GM18858 (cell line): ENCODE data around the gene FAM227A.
"Not testable (repeated sequence)": the region's sequence is repeated elsewhere in the genome, so short reads cannot be mapped to it uniquely, and the experiment has no call there.

Experiments used
- ATAC-seq: cut with Tn5 transposase; IDR thresholded peaks from one replicate; pipeline ENCODE4 v1.9.1; 2021; ENCODE audit not compliant: unreplicated experiment

Gene FAM227A

GRCh38 chr22:38674888-38675287 is 18.7 kb upstream of the FAM227A start:
- ATAC-seq, result no peak

GRCh38 chr22:38657045-38657909 is 1.1 kb upstream of the FAM227A start:
- ATAC-seq, result no peak

- ATAC-seq, result no peak
Measured at GRCh38 chr22:38655519-38656255, 505 bp downstream of the FAM227A start.

GRCh38 chr22:38653741-38654140 is 2.5 kb downstream of the FAM227A start:
- no peak for ATAC-seq

GRCh38 chr22:38652859-38653258 is 3.3 kb downstream of the FAM227A start:
- no peak for ATAC-seq

- no peak for ATAC-seq
Measured at GRCh38 chr22:38649841-38650522, 6.2 kb downstream of the FAM227A start.

GRCh38 chr22:38645430-38645829 is 10.8 kb downstream of the FAM227A start:
- no peak for ATAC-seq

- not testable (repeated sequence) for ATAC-seq
Measured at GRCh38 chr22:38644245-38644644, 11.9 kb downstream of the FAM227A start.

- no peak for ATAC-seq
Measured at GRCh38 chr22:38641476-38642040, 14.6 kb downstream of the FAM227A start.

- ATAC-seq, result no peak
Measured at GRCh38 chr22:38638728-38639127, 17.5 kb downstream of the FAM227A start.

GRCh38 chr22:38638216-38638615 is 18.0 kb downstream of the FAM227A start:
- ATAC-seq, result no peak

- no peak for ATAC-seq
Measured at GRCh38 chr22:38632528-38632927, 23.7 kb downstream of the FAM227A start.

- no peak for ATAC-seq
Measured at GRCh38 chr22:38631724-38632123, 24.5 kb downstream of the FAM227A start.

GRCh38 chr22:38629108-38629507 is 27.1 kb downstream of the FAM227A start:
- ATAC-seq, result no peak

- no peak for ATAC-seq
Measured at GRCh38 chr22:38628444-38628843, 27.7 kb downstream of the FAM227A start.

- ATAC-seq, result no peak
Measured at GRCh38 chr22:38623351-38623750, 32.8 kb downstream of the FAM227A start.

- no peak for ATAC-seq
Measured at GRCh38 chr22:38618682-38619081, 37.5 kb downstream of the FAM227A start.

- no peak for ATAC-seq
Measured at GRCh38 chr22:38618258-38618657, 37.9 kb downstream of the FAM227A start.

- ATAC-seq, result not testable (repeated sequence)
Measured at GRCh38 chr22:38615064-38615405, 41.2 kb downstream of the FAM227A start.

- ATAC-seq, result no peak
Measured at GRCh38 chr22:38614332-38615063, 41.7 kb downstream of the FAM227A start.

GRCh38 chr22:38613588-38613987 is 42.6 kb downstream of the FAM227A start:
- ATAC-seq, result no peak
